GM19452 (cell line): Measurements from ENCODE around the gene FADS3.

Experiments
- ATAC-seq: cut with Tn5 transposase; IDR thresholded peaks from one replicate; pipeline ENCODE4 v1.9.1; 2021; ENCODE audit not compliant: unreplicated experiment

The FADS3 gene

GRCh38 chr11:61862714-61863547 lies 28.4 kb downstream of the FADS3 start:
- ATAC-seq = no peak

DNA sequence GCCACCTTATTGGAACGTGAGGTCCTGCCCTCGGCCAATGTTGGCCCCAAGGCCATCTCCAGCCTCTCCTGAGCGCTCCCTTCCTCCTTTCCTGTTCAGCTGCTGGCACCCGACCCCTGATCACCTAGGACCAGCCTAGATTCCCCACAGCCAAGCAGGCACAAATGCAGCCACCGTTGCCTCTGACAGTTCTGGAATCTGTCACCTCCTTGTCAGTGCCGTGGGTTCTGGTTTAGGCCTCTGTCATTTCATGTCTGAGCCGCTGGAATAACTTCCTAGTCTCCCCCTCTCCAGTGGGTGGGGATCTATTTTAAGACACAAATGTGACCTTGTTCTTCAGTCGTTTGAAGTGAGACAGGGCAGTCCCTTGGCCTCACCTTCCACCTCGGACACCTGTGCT lies 29.7 kb downstream of the FADS3 start:
- ATAC-seq = no peak

DNA sequence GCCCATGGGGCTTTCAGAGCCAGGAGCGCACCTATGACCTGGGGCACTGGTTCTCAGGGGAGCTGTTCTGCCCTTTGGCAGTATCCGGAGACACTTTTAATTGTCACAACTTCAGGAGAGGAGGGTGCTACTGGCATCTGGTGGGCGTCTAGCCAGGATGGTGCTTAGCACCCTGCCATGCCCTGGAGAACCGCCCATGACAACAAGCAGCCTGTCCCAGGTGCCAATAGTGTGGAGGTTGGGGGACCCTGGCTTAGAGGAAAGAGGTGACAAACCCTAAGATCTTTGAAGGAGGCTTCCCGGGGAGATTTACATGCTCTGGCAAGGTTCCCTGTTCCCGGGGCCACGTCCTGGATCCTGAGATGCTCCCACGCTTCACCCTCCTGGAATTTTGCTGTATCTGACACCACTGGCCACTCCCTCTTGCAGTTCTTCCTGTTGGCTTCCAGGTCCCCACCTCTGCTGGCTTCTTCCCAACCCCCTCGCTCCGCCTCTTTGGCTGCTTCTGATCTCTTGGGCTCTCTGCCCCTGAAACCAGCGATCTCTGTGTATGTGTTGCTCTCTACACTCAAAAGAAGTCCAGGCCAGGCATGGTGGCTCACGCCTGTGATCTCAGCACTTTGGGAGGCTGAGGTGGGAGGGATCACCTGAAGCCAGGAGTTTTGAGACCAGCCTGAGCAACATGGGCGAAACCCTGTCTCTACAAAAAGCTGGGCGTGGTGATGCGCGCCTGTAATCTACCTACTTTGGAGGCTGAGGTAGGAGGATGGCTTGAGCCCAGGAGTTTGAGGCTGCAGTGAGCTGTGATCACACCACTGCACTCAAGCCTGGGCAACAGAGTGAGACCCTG lies 31.1 kb downstream of the FADS3 start:
- ATAC-seq = no peak

DNA sequence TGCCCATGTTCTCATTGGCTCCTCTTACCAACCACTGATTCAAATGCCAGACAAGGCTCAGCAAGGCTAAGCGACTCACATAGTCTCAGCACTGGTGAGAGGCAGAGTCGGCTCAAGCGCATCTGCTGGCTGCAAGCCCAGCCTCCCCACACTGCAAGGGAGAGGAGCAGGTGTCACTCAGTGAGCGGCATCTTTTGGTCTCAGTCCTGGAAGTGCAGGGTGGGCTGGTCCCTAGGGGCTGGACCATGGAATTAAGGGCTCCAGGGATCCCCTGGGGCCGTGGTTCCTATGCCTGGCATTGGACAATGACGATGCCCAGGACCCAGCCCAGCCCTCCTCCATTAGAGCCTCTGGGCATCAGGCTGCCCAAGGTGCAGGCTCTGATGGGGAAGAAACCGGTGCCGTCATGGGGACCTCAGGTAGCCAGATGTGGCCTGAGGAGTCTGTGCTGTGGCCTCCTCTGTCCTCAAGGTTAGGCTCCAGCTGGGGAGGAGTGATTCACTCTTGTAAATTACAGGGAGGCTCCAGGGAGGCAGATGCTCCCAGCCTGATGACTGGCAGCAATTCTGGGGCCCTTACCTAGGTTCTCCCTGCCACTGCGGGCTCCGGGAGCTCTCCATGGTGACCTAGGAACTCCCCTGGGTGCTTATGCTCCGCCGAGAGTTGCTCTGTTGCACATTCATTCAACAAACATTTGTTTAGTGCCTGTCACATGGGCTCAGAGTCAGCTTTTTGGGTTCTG lies 35.2 kb downstream of the FADS3 start:
- no peak for ATAC-seq

GRCh38 chr11:61854966-61855714 lies 36.2 kb downstream of the FADS3 start:
- no peak for ATAC-seq

GRCh38 chr11:61854206-61854895 lies 37.0 kb downstream of the FADS3 start:
- ATAC-seq = no peak

GRCh38 chr11:61853698-61854169 lies 37.6 kb downstream of the FADS3 start:
- no peak for ATAC-seq

GRCh38 chr11:61851900-61852295 lies 39.4 kb downstream of the FADS3 start:
- ATAC-seq = no peak

- no peak for ATAC-seq
Measured at GRCh38 chr11:61851113-61851899, 40.0 kb downstream of the FADS3 start.

GRCh38 chr11:61850687-61851086 lies 40.7 kb downstream of the FADS3 start:
- no peak for ATAC-seq

GRCh38 chr11:61848631-61849030 lies 42.7 kb downstream of the FADS3 start:
- ATAC-seq = no peak

DNA sequence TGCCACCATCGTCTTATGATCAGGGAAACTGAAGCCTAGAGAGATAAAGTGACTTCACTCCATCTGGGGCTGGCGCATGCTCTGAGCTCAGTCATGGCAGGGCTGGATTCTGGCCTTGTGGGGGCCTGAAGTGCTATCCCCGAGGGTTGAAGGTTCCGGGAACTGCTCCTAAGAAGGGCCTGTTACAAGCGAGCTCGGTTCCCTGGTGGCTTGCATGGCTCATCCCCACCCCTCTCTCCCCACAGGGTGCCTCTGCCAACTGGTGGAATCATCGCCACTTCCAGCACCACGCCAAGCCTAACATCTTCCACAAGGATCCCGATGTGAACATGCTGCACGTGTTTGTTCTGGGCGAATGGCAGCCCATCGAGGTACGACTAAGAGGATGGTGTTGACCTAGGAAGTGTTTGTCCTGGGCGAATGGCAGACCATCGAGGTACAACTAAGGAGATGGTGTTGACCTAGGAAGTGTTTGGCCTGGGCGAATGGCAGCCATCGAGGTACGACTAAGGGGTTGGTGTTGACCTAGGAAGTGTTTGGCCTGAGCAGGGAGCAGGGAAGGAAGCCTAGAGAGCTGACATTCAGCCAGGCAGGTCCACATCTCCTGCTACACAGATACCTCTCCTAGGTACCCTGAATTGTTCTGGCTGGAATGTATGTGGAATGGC lies 43.3 kb downstream of the FADS3 start:
- no peak for ATAC-seq

DNA sequence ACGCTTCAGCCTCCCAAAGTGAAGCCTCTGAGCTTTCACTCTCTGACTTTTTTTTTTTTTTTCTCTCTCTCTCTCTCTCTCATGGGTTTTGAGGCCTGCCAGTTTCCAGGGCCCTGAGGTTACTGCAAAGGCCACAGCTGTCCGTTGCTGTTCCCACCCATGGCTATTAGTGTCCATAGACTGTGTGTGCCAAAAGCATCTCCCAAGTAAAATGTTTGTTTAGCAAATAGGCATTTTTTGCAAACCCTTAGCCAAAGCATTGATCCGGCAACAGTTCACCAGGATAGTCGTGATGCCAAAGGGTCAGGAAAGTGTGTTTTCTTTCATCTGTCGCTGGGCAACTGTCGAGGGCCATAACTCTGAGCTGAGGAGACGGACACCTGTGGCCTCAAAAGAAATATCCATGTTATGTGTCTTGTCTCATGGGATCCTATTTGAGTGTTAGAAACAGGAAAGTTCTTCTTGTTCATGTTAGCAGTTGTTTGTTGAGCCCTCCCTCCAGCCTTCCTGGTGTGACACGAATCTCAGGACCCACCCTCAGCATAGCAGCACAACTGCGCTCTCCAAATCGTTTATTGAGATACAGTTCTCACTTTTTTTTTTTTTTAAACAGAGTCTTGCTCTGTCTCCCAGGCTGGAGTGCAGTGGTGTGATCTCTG lies 44.9 kb downstream of the FADS3 start:
- ATAC-seq = no peak

- ATAC-seq = no peak
Measured at GRCh38 chr11:61844909-61845565, 46.3 kb downstream of the FADS3 start.

DNA sequence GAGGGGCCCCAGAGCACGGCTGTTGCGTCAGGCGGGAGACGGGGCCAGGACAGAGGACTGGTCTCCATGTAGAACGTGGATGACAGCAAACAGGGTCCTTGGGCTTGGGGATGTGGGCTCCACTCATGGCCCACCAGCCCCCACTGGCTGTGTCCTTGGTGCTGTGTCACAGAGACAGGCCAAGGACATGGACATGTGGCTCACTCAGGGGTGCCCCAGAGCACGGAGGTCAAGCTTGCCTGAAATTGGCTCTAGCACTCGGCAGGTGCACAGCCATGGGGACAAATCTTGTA lies 48.9 kb downstream of the FADS3 start:
- ATAC-seq = no peak

DNA sequence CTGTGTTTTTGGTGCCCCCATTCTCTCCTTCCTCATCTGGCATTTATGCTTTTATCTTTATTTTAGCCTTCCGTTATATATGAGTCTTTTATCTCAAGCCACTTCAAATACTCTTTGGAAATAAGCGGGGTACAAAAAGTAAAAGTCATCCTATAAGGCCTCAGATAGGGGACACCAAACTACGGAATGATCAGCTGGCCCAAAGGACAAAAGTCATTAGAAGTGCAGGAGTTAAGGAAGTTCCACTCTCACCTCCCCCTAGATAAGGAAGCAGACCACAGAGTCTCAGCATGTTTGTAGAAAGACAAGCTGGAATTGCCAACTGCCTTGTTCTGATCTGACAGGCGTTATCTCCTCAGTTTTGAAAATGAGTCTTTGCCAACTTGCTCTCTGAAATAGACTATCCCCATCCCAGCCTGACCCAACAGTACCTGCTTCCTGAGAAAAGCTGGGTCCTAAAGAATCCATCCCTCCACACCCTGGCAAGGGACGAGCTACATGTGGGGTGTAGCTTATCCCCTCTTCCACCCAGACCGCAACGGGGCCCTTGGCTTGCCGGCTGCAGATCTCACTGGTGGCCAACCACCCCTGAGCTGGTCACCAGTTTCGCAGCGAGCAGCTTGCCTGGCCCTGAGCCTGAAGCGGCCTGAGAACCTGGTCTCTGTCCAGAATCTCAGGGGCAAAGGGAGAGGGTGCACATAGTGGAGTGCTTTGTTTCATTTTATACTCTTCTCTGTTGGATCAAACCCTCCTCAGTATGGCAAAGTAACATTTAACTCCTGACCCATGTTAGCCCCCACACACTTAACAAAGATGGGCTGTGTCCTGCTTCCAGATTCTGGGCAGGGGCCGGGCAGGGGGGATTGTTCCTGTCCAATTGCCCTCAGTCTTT lies 49.5 kb downstream of the FADS3 start:
- no peak for ATAC-seq

DNA sequence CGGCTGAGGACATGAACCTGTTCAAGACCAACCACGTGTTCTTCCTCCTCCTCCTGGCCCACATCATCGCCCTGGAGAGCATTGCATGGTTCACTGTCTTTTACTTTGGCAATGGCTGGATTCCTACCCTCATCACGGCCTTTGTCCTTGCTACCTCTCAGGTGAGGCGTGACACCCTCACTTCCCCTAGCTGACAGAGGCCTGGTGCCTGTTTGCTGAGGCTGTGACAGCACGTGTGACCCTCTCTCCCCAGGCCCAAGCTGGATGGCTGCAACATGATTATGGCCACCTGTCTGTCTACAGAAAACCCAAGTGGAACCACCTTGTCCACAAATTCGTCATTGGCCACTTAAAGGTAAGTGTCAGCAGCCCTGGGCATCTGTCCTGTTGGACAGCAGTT lies 51.0 kb downstream of the FADS3 start:
- ATAC-seq = no peak
